ENCODE results near the gene PLA2G4D. TPM values are rescaled to one million over a fixed set of nuclear protein-coding genes. Genes with fewer than 3 reads are reported as not detected.

The PLA2G4D gene
- total and polyA plus RNA-seq, 2 donors (not counting 1 experiment from before 2014, with no cell fraction given): not detected

DNA sequence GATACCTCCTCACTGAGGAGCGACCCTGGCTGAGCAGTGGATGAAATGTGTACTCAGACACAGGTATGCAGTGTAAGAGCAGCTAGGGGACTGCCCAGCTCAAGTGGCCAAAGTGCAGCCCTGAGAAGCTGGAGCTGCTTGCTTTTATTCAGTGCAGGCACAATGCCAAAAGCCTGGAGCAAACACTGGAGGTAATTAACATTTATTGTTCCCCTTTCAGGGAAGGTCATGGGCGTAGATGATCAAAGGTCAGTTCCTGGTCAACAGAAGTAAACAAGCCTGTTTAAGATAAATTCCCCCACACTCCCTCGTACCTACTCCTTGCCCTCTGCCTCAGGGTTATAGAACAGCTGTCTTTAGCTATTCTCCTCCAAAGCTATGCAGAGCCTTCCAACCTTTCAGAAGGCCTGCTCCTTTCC is 44.6 kb upstream of the PLA2G4D start:
- Histone ChIP-seq H3K4me3 (replicated peaks in 1 of 4; ENCODE audit: control extremely low read depth in 1 of 4, insufficient read depth in 1 of 4, low read depth in 3 of 4, low read length in 4 of 4) (no peak overlapping the region), H3K27me3 (ENCODE audit: control insufficient read depth, insufficient read depth, low read length) (peaks cover 18% of the 10 kb centered on the region), H4K20me1 (ENCODE audit: control insufficient read depth, extremely low read depth, insufficient read depth, low read length) (no peaks in the 10 kb centered on the region), H3K9me3 (ENCODE audit: control insufficient read depth, insufficient read depth, low read depth, low read length) (no peaks in the 10 kb centered on the region), H3K9ac (ENCODE audit: insufficient read depth, low read length) (no peak overlapping the region), H3K27ac (ENCODE audit: insufficient read depth, low read length) (no peak overlapping the region), H3K4me2 (ENCODE audit: extremely low read depth, insufficient read depth, low read length) (no peak overlapping the region), H3K4me1 (ENCODE audit: control insufficient read depth, extremely low read depth, insufficient read depth, low read length) (no peaks in the 10 kb centered on the region), H2AFZ (ENCODE audit: low read length) (no peak overlapping the region), H3K79me2 (ENCODE audit: control insufficient read depth, insufficient read depth, low read length) (no peaks in the 10 kb centered on the region), H3K36me3 (ENCODE audit: control insufficient read depth, insufficient read depth, low read length) (no peaks in the 10 kb centered on the region)
- TF ChIP-seq EZH2 (IDR thresholded peaks at IDR 0.05; ENCODE audit: low read length, missing control alignments): no peak
- TF ChIP-seq, protein P1, sequence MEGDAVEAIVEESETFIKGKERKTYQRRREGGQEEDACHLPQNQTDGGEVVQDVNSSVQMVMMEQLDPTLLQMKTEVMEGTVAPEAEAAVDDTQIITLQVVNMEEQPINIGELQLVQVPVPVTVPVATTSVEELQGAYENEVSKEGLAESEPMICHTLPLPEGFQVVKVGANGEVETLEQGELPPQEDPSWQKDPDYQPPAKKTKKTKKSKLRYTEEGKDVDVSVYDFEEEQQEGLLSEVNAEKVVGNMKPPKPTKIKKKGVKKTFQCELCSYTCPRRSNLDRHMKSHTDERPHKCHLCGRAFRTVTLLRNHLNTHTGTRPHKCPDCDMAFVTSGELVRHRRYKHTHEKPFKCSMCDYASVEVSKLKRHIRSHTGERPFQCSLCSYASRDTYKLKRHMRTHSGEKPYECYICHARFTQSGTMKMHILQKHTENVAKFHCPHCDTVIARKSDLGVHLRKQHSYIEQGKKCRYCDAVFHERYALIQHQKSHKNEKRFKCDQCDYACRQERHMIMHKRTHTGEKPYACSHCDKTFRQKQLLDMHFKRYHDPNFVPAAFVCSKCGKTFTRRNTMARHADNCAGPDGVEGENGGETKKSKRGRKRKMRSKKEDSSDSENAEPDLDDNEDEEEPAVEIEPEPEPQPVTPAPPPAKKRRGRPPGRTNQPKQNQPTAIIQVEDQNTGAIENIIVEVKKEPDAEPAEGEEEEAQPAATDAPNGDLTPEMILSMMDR (conservative IDR thresholded peaks at IDR 0.05 in 1 of 2, IDR thresholded peaks at IDR 0.05 in 1 of 2; ENCODE audit: low read depth in 1 of 2, low read length in 2 of 2): no peak
- no peak for DNase-seq (ENCODE audit: low read depth in 2 of 2)

DNA sequence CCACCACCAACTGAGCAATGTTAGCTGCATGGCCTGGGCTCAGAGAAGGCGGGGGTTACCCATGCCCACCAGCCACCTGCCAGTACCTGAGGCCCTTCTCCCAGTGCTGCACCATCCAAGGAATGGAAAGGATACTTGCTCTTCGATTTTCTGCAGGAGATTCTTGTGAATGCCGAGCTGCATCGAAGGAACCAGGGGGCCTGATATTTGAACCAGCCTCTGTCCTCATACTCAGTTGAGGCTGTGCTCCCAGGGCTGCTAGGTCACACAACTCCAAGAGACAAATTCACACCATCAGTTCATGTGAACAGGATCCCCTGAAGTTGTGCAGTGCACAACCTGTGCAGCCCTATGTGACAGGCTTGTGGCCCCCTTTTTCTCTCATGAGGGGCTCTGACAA is 44.0 kb upstream of the PLA2G4D start:
- Histone ChIP-seq H3K36me3 (ENCODE audit: control insufficient read depth, insufficient read depth, low read length) (no peaks in the 10 kb centered on the region), H2AFZ (ENCODE audit: low read length) (no peak overlapping the region)

DNA sequence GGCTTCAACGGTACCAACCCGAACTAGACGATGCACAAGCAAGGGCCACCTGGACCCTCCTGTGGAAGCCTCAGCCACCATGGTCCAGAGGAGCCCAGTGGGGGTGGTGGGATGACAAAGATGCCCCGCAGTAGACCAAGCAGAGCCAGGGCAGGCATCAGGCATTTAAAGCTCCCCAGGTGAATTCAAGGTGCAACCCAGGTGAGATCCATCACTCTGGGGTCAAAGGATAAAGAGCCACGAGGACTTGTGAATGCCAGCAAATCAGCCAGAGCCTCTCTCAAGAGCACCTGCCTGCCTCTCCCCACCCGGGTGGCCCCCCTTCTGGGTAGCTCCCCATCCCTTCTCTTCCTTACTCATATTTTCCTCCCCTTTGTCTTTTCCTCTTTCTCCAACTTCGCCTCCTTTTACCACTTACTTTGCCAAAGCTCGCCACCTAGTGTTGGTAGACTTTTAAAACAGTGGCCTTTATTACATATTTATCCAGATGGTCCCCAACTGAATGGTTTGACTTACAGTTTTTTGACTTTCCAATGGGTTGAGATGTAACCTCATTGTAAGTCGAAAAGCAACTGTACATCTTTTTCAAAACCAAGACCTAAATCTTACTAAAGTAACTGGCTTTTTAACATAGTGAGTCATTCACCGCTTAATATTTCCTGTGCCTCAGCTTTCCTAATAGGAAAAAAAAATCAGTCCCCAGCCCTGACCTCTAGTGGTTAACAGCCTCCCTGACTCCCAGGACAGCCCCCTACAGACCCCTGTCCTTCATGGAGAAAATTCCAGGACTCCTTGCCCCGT is 43.3 kb upstream of the PLA2G4D start:
- no peaks in the 10 kb centered on the region for H3K9me3 ChIP-seq (ENCODE audit: control insufficient read depth, insufficient read depth, low read depth, low read length)
- TF ChIP-seq, protein P1 (conservative IDR thresholded peaks at IDR 0.05 in 1 of 2, IDR thresholded peaks at IDR 0.05 in 1 of 2; ENCODE audit: low read depth in 1 of 2, low read length in 2 of 2): peak; percentile 43 to 71
- TF ChIP-seq EZH2 (IDR thresholded peaks at IDR 0.05; ENCODE audit: low read length, missing control alignments): no peak
- H3K4me2 ChIP-seq (ENCODE audit: extremely low read depth, insufficient read depth, low read length): no peak overlapping the region
- H2AFZ ChIP-seq (ENCODE audit: low read length): no peak overlapping the region
- H3K27ac ChIP-seq (ENCODE audit: insufficient read depth, low read length): no peak overlapping the region
- H3K9ac ChIP-seq (ENCODE audit: insufficient read depth, low read length): no peak overlapping the region
- DNase-seq (ENCODE audit: low read depth in 2 of 2): peak; percentile 45 to 65
- H3K4me3 ChIP-seq (replicated peaks in 1 of 4; ENCODE audit: control extremely low read depth in 1 of 4, insufficient read depth in 1 of 4, low read depth in 3 of 4, low read length in 4 of 4): no peak overlapping the region
- H3K27me3 ChIP-seq (ENCODE audit: control insufficient read depth, insufficient read depth, low read length): peaks cover 18% of the 10 kb centered on the region
- H3K4me1 ChIP-seq (ENCODE audit: control insufficient read depth, extremely low read depth, insufficient read depth, low read length): no peaks in the 10 kb centered on the region
- H3K36me3 ChIP-seq (ENCODE audit: control insufficient read depth, insufficient read depth, low read length): no peaks in the 10 kb centered on the region
- H4K20me1 ChIP-seq (ENCODE audit: control insufficient read depth, extremely low read depth, insufficient read depth, low read length): no peaks in the 10 kb centered on the region
- H3K79me2 ChIP-seq (ENCODE audit: control insufficient read depth, insufficient read depth, low read length): no peaks in the 10 kb centered on the region

More for the DNA sequence above, 44.0 kb upstream of the PLA2G4D start:
- no peaks in the 10 kb centered on the region for H3K4me1 ChIP-seq (ENCODE audit: control insufficient read depth, extremely low read depth, insufficient read depth, low read length)
- H3K27ac ChIP-seq (ENCODE audit: insufficient read depth, low read length): no peak overlapping the region
- no peaks in the 10 kb centered on the region for H4K20me1 ChIP-seq (ENCODE audit: control insufficient read depth, extremely low read depth, insufficient read depth, low read length)
- H3K9me3 ChIP-seq (ENCODE audit: control insufficient read depth, insufficient read depth, low read depth, low read length): no peaks in the 10 kb centered on the region
- TF ChIP-seq, protein P1 (conservative IDR thresholded peaks at IDR 0.05 in 1 of 2, IDR thresholded peaks at IDR 0.05 in 1 of 2; ENCODE audit: low read depth in 1 of 2, low read length in 2 of 2): no peak
- no peaks in the 10 kb centered on the region for H3K79me2 ChIP-seq (ENCODE audit: control insufficient read depth, insufficient read depth, low read length)
- H3K4me2 ChIP-seq (ENCODE audit: extremely low read depth, insufficient read depth, low read length): no peak overlapping the region
- H3K27me3 ChIP-seq (ENCODE audit: control insufficient read depth, insufficient read depth, low read length): peaks cover 18% of the 10 kb centered on the region
- no peak overlapping the region for H3K4me3 ChIP-seq (replicated peaks in 1 of 4; ENCODE audit: control extremely low read depth in 1 of 4, insufficient read depth in 1 of 4, low read depth in 3 of 4, low read length in 4 of 4)
- no peak for DNase-seq (ENCODE audit: low read depth in 2 of 2)
- no peak overlapping the region for H3K9ac ChIP-seq (ENCODE audit: insufficient read depth, low read length)
